HG03457 (cell line): Measurements from ENCODE around the gene RFTN1.
A peak's percentile ranks its signal among the peaks of the same experiment; 100 is the strongest.

Source experiments
- ATAC-seq: cut with Tn5 transposase; IDR thresholded peaks from one replicate; pipeline ENCODE4 v1.9.1; 2021; ENCODE audit warnings: moderate number of reproducible peaks; ENCODE audit not compliant: unreplicated experiment

RFTN1 gene

GRCh38 chr3:16386561-16386960 is 126.9 kb downstream of the RFTN1 start:
- ATAC-seq: no peak

GRCh38 chr3:16385151-16385550 is 128.3 kb downstream of the RFTN1 start:
- ATAC-seq: no peak

DNA sequence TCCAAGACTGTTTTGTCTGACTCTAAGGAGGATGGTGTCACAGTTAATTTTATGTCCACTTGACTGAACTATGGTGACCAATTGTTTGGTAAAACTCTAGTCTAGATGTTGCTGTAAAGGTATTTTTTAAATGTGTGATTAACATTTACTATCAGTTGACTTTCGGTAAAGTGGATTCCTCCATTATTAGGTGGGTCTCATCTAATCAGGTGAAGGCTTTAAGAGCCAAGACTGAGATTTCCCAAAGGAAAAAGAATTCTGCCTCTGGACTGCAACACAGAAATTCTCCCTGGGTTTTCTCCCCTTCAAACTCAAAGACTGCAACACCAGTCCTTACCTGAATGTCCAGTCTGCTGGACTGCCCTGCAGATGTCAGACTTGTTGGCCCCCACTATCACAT is 129.6 kb downstream of the RFTN1 start:
- ATAC-seq: no peak

GRCh38 chr3:16382845-16383244 is 130.7 kb downstream of the RFTN1 start:
- ATAC-seq: peak; percentile 56

- ATAC-seq: no peak
Observed at GRCh38 chr3:16381426-16381825, 132.1 kb downstream of the RFTN1 start.

GRCh38 chr3:16380421-16380820 is 133.1 kb downstream of the RFTN1 start:
- ATAC-seq: no peak

GRCh38 chr3:16379838-16380237 is 133.7 kb downstream of the RFTN1 start:
- no peak for ATAC-seq

- peak; percentile 38 for ATAC-seq
Observed at GRCh38 chr3:16378920-16379319, 134.6 kb downstream of the RFTN1 start.

- no peak for ATAC-seq
Observed at GRCh38 chr3:16378415-16378814, 135.1 kb downstream of the RFTN1 start.

DNA sequence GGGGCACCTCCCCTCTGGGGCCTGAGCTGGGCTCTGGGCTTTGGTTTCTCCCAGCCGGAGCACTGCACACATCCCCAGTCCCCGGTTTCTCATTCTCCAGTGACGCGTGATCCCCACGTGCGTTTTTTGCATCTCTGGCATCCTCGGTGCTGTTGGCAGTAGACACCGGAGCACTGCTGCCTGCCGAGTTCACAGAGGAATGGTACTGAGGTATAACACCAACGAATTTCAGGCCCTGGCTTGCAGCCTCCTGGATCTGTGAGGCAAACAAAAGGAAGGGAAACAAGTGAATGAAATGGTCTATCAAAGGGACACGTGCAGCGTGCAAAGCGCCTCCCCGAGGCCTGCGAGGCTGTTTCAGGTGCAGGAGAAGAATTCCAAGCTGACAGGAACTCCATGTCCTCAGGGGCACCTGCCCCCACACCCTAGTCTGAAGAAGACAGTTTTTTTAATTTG is 135.6 kb downstream of the RFTN1 start:
- ATAC-seq: no peak

GRCh38 chr3:16377196-16377595 is 136.3 kb downstream of the RFTN1 start:
- no peak for ATAC-seq

DNA sequence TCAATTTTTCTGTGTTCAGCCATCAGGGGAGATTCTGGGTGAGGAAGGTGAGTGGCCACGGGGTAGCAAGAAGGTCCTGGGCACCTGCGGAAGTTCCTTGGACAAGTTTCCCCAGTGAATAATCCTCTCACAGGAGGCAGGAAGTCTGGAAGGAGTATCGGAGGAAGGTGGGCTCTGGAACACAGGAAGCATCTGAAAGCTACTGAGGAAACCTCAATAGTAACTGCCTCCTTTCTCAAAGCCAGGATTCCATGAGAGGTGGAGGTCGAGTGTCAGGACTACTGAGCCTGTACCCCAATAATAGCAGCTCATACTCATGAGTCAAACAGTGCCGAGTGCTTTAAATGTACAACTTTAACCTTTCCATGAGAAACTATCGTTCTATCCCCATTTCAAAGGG is 137.6 kb downstream of the RFTN1 start:
- no peak for ATAC-seq

DNA sequence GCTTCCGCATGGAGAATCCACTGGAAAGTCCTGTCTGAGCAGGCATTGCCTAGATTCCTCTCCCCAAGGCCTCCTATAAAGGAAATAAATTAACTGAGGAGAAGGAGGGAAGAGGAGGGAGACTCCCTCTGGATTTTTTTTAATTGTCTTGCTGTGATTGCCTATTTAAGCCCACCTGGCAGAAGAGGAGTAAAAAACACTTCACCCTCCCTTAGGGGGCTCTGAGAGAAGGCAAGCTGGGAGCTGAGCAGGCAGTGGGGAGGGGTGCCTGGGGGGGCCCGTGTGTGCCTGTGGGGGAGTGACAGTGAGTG is 138.6 kb downstream of the RFTN1 start:
- no peak for ATAC-seq

DNA sequence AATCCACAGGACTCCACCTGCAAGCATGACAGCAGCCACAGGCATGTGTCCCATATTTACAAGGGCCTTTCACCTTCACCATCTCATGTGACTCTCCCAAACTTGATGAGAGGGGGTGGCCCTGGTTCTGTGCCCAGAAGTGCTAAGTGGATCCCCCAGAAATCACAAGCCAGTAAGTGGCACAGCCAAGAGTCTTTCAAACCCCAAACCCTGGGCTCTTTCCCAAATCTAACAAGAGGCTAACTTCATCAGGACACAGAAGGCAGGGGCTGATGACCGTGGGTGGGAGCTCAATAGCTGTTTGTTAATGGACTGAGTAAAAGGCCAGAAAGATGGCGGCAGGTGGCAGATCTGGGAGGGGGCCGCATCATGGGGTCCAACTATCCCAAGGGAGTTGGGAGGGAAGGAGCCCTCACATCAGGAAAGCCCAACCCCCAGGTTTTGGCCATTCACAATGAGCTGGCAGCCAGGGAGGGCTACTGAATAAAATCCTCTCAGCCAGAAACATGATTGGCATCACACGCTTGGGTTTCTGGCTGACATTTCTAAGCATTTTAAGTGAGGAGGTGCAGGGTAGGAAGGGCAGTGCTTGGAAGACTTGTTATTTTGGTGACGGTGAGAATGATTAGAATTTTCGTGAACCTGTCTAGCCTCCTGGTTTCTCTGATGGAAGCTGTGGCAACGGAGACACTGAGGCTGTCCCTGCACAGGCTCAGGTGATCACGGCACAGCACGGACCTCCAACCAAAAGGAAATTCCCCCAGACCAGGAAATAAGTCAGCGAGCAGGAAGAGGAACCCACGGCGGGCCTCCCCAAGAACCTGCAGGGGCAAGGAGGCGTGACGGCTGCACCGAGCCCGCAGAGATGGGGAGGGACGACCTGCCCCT is 139.2 kb downstream of the RFTN1 start:
- ATAC-seq: no peak

GRCh38 chr3:16373341-16373946 is 140.1 kb downstream of the RFTN1 start:
- no peak for ATAC-seq

- ATAC-seq: no peak
Observed at GRCh38 chr3:16372362-16373292, 140.9 kb downstream of the RFTN1 start.

- no peak for ATAC-seq
Observed at GRCh38 chr3:16370872-16371740, 142.4 kb downstream of the RFTN1 start.

GRCh38 chr3:16370503-16370871 is 143.0 kb downstream of the RFTN1 start:
- no peak for ATAC-seq

DNA sequence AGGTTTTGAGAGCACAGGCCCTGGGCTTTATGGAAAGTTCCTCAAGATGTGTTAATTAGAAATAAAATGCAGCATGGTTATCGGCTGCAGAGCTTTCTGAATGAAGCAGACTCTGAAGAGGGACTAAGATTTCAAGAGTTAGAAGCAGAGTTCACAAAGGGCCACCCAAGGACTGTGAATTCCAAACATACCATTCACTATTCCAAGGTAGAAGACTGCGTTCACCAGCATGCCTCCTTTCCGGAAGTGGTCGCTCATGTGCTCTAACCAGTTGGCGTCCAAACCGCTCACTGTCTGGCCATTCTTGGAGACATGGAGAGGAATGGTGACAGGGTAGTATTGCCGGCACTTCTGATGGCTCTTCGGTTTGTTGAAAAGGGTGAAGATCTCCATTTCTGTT is 143.6 kb downstream of the RFTN1 start:
- ATAC-seq: no peak

DNA sequence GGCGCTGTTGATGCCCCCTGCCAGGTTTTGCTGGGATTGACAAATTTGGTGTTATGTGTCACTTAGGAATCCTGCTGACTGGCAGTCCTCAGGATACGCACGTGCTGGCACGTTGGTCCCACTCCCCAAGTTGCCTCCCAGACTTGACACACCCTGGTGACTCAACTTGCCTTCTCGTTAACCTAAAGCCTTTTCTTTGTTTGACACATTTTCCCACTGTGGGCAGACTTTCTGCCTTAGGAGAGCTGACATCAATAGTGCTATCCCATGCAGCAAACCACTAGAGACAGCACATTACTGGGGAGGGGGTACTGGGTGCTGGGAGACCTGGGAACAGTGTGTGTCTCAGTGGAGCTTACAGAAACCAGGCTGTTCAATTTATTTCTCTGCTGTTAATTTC is 144.2 kb downstream of the RFTN1 start:
- ATAC-seq: no peak

DNA sequence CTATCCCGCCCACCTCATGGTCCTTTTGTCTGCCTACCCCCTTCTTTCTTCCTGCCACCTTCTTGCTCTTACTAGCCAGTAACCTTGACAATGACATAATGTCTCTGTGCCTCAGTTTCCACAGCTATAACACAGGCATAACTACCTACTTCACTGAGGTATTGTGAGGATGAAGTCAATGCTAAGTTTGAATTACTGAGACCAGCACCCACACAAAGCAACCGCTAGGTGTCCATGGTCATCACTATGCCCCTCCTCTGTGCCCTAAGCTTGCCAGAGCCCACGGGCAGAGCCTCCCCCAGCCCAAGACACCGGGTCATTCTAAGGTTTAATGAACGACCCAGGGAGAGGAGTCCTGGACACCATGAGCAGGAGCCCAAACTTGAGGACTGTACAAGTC is 146.9 kb downstream of the RFTN1 start:
- no peak for ATAC-seq
